T-helper 2 cell treated with Interferon-gamma antibody and Interleukin-4, amounts not matched to agents 5 μg/mL and 100 μg/mL, for 36 hours (primary cell): Measurements from ENCODE around the gene GNA14.
"Not testable (repeated sequence)": the region's sequence is repeated elsewhere in the genome, so short reads cannot be mapped to it uniquely, and the experiment has no call there.

Experiments
- DNase-seq: peaks from one replicate; pipeline ENCODE4 v3.0.0; 2021; ENCODE audit warnings: low spot score
- H3K27ac Mint-ChIP-seq: one replicate; pipeline ENCODE4 v1.8.0; 2021; ENCODE audit warnings: mild to moderate bottlenecking, mixed read lengths
- H3K27me3 Mint-ChIP-seq: one replicate; pipeline ENCODE4 v1.8.0; 2021; ENCODE audit warnings: low read depth, mixed read lengths
- H3K36me3 Mint-ChIP-seq: one replicate; pipeline ENCODE4 v1.8.0; 2021; ENCODE audit warnings: low read depth, mixed read lengths
- H3K4me1 Mint-ChIP-seq: one replicate; pipeline ENCODE4 v1.8.0; 2021; ENCODE audit warnings: low read depth, mixed read lengths
- H3K4me3 Mint-ChIP-seq: one replicate; pipeline ENCODE4 v1.8.0; 2022; ENCODE audit warnings: mild to moderate bottlenecking, moderate library complexity, mixed read lengths
- H3K9me3 Mint-ChIP-seq: one replicate; pipeline ENCODE4 v1.8.0; 2021; ENCODE audit warnings: mixed read lengths

Gene GNA14

GRCh38 chr9:77417566-77417965 lies 230.6 kb downstream of the GNA14 start:
- Mint-ChIP-seq H3K4me3 (no peak overlapping the region), H3K27ac (no peak overlapping the region), H3K27me3 (no peaks in the 10 kb centered on the region), H3K36me3 (peaks cover 2% of the 10 kb centered on the region), H3K4me1 (no peaks in the 10 kb centered on the region), H3K9me3 (no peaks in the 10 kb centered on the region)
- no peak for DNase-seq

GRCh38 chr9:77408521-77408920 lies 239.6 kb downstream of the GNA14 start:
- peaks cover 30% of the 10 kb centered on the region for H3K36me3 Mint-ChIP-seq
- H3K27me3 Mint-ChIP-seq, DNase-seq, H3K27ac Mint-ChIP-seq, H3K4me1 Mint-ChIP-seq, H3K4me3 Mint-ChIP-seq: not testable (repeated sequence)
- H3K9me3 Mint-ChIP-seq, result peaks cover 11% of the 10 kb centered on the region

- Mint-ChIP-seq H3K27me3 (no peaks in the 10 kb centered on the region), H3K36me3 (peaks cover 16% of the 10 kb centered on the region), H3K9me3 (peaks cover 4% of the 10 kb centered on the region), H3K4me1 (no peaks in the 10 kb centered on the region), H3K27ac (no peak overlapping the region), H3K4me3 (no peak overlapping the region)
- DNase-seq, result no peak
These were observed 244.9 kb downstream of the GNA14 start for GRCh38 chr9:77403239-77403638.

GRCh38 chr9:77402286-77402685 lies 245.8 kb downstream of the GNA14 start:
- H3K36me3 Mint-ChIP-seq, result peaks cover 10% of the 10 kb centered on the region
- no peaks in the 10 kb centered on the region for H3K27me3 Mint-ChIP-seq
- H3K4me3 Mint-ChIP-seq, result no peak overlapping the region
- H3K9me3 Mint-ChIP-seq, result no peaks in the 10 kb centered on the region
- no peak for DNase-seq
- H3K4me1 Mint-ChIP-seq, result no peaks in the 10 kb centered on the region
- H3K27ac Mint-ChIP-seq, result no peak overlapping the region

GRCh38 chr9:77399964-77400363 lies 248.2 kb downstream of the GNA14 start:
- H3K27ac Mint-ChIP-seq, result no peak overlapping the region
- no peaks in the 10 kb centered on the region for H3K9me3 Mint-ChIP-seq
- no peak for DNase-seq
- no peak overlapping the region for H3K4me3 Mint-ChIP-seq
- H3K36me3 Mint-ChIP-seq, result no peaks in the 10 kb centered on the region
- no peaks in the 10 kb centered on the region for H3K4me1 Mint-ChIP-seq
- H3K27me3 Mint-ChIP-seq, result no peaks in the 10 kb centered on the region

GRCh38 chr9:77398581-77398980 lies 249.5 kb downstream of the GNA14 start:
- not testable (repeated sequence) for H3K4me1 Mint-ChIP-seq, DNase-seq

GRCh38 chr9:77392328-77392727 lies 255.8 kb downstream of the GNA14 start:
- no peak overlapping the region for H3K4me3 Mint-ChIP-seq

More at GRCh38 chr9:77398581-77398980, 249.5 kb downstream of the GNA14 start:
- not testable (repeated sequence) for H3K4me3 Mint-ChIP-seq, H3K36me3 Mint-ChIP-seq, H3K27ac Mint-ChIP-seq, H3K9me3 Mint-ChIP-seq, H3K27me3 Mint-ChIP-seq

GRCh38 chr9:77391834-77392233 lies 256.3 kb downstream of the GNA14 start:
- H3K9me3 Mint-ChIP-seq, result no peaks in the 10 kb centered on the region
- H3K4me3 Mint-ChIP-seq, result no peak overlapping the region
- H3K4me1 Mint-ChIP-seq, result no peaks in the 10 kb centered on the region
- DNase-seq, result no peak
- H3K27ac Mint-ChIP-seq, result no peak overlapping the region
- H3K36me3 Mint-ChIP-seq, result peaks cover 2% of the 10 kb centered on the region
- no peaks in the 10 kb centered on the region for H3K27me3 Mint-ChIP-seq

More at GRCh38 chr9:77392328-77392727, 255.8 kb downstream of the GNA14 start:
- no peaks in the 10 kb centered on the region for H3K27me3 Mint-ChIP-seq
- H3K4me1 Mint-ChIP-seq, result no peaks in the 10 kb centered on the region
- H3K9me3 Mint-ChIP-seq, result no peaks in the 10 kb centered on the region
- no peak overlapping the region for H3K27ac Mint-ChIP-seq
- no peak for DNase-seq
- peaks cover 2% of the 10 kb centered on the region for H3K36me3 Mint-ChIP-seq

GRCh38 chr9:77386187-77386586 lies 261.9 kb downstream of the GNA14 start:
- Mint-ChIP-seq H3K27me3 (no peaks in the 10 kb centered on the region), H3K4me3 (no peak overlapping the region), H3K27ac (no peak overlapping the region), H3K9me3 (no peaks in the 10 kb centered on the region), H3K36me3 (peaks cover 3% of the 10 kb centered on the region), H3K4me1 (no peaks in the 10 kb centered on the region)
- no peak for DNase-seq

- peaks cover 1% of the 10 kb centered on the region for H3K36me3 Mint-ChIP-seq
- H3K4me1 Mint-ChIP-seq, result no peaks in the 10 kb centered on the region
- H3K4me3 Mint-ChIP-seq, result no peak overlapping the region
- no peaks in the 10 kb centered on the region for H3K27me3 Mint-ChIP-seq
- no peak overlapping the region for H3K27ac Mint-ChIP-seq
- DNase-seq, result no peak
- H3K9me3 Mint-ChIP-seq, result no peaks in the 10 kb centered on the region
These were observed 263.7 kb downstream of the GNA14 start for GRCh38 chr9:77384406-77384805.

- H3K27me3 Mint-ChIP-seq, result no peaks in the 10 kb centered on the region
- no peaks in the 10 kb centered on the region for H3K4me1 Mint-ChIP-seq
- no peak overlapping the region for H3K4me3 Mint-ChIP-seq
- peaks cover 2% of the 10 kb centered on the region for H3K9me3 Mint-ChIP-seq
- no peak for DNase-seq
- peaks cover 14% of the 10 kb centered on the region for H3K36me3 Mint-ChIP-seq
- no peak overlapping the region for H3K27ac Mint-ChIP-seq
These were observed 272.1 kb downstream of the GNA14 start for GRCh38 chr9:77375956-77376532.

- H3K4me1 Mint-ChIP-seq, result no peaks in the 10 kb centered on the region
- H3K9me3 Mint-ChIP-seq, result peaks cover 6% of the 10 kb centered on the region
These were observed 273.9 kb downstream of the GNA14 start for GRCh38 chr9:77374266-77374665.

More at GRCh38 chr9:77374266-77374665, 273.9 kb downstream of the GNA14 start:
- peaks cover 23% of the 10 kb centered on the region for H3K36me3 Mint-ChIP-seq
- DNase-seq, result no peak
- H3K27me3 Mint-ChIP-seq, result no peaks in the 10 kb centered on the region
- no peak overlapping the region for H3K4me3 Mint-ChIP-seq
- no peak overlapping the region for H3K27ac Mint-ChIP-seq
